ENCODE results near the gene MAU2. TPM values are rescaled to one million over a fixed set of nuclear protein-coding genes. Genes with fewer than 3 reads are reported as not detected.

Gene MAU2
- total RNA-seq, 1 donor from 2014 or later: 37.0 TPM

GRCh38 chr19:19407633-19407930 is 87.0 kb downstream of the MAU2 start:
- H3K79me2 ChIP-seq (ENCODE audit: insufficient read depth, low read length): peaks cover 65% of the 10 kb centered on the region
- no peak overlapping the region for H2AFZ ChIP-seq (ENCODE audit: low read depth, low read length)
- no peak for FAIRE-seq
- peaks cover 28% of the 10 kb centered on the region for H3K4me1 ChIP-seq (ENCODE audit: insufficient read depth, low read length)
- peaks cover 4% of the 10 kb centered on the region for H3K36me3 Mint-ChIP-seq (ENCODE audit: low read depth, unreplicated experiment)
- peaks cover 61% of the 10 kb centered on the region for H3K4me1 Mint-ChIP-seq (ENCODE audit: low read depth, unreplicated experiment)
- H3K36me3 ChIP-seq (ENCODE audit: insufficient read depth, low read length): no peaks in the 10 kb centered on the region
- H4K20me1 ChIP-seq (ENCODE audit: insufficient read depth, low read length): peaks cover 63% of the 10 kb centered on the region
- peak overlapping the region; percentile 91 for H3K4me2 ChIP-seq (ENCODE audit: low read length)
- peak overlapping the region; percentile 80 for H3K4me3 ChIP-seq (ENCODE audit: insufficient read depth, low read depth, low read length)
- no peaks in the 10 kb centered on the region for H3K27me3 ChIP-seq (ENCODE audit: insufficient read depth, low read length)
- peak overlapping the region; percentile 99 for H3K4me3 Mint-ChIP-seq (ENCODE audit: unreplicated experiment)
- no peaks in the 10 kb centered on the region for H3K9me3 Mint-ChIP-seq (ENCODE audit: unreplicated experiment)
- DNase-seq (ENCODE audit: low read depth): no peak
- H3K27ac ChIP-seq (ENCODE audit: low read depth, low read length): peak overlapping the region; percentile 76
- no peaks in the 10 kb centered on the region for H3K27me3 Mint-ChIP-seq (ENCODE audit: low read depth, unreplicated experiment)
- TF ChIP-seq EZH2 (IDR thresholded peaks at IDR 0.05; ENCODE audit: insufficient read depth, low read length) (no peak), CTCF (IDR thresholded peaks at IDR 0.05; ENCODE audit: insufficient read depth, low read depth, low read length) (no peak)
- H3K9me3 ChIP-seq (ENCODE audit: insufficient read depth, low read depth, low read length): no peaks in the 10 kb centered on the region
- peak overlapping the region; percentile 96 for H3K27ac Mint-ChIP-seq (ENCODE audit: unreplicated experiment)
- peak overlapping the region; percentile 92 for H3K9ac ChIP-seq (ENCODE audit: low read length)

Other genes with a start within 250 kb of the MAU2 start
- gene TMEM161A, start 182.4 kb upstream of the MAU2 start, total RNA-seq: 27.2 and 33.8 TPM in 2 replicates
- gene MEF2B, start 150.6 kb upstream of the MAU2 start, total RNA-seq: 0.58 and 1.7 TPM in 2 replicates
- 29.5 and 33.5 TPM in 2 replicates for gene BORCS8, start 128.7 kb upstream of the MAU2 start, total RNA-seq
- 91.1 and 92.5 TPM in 2 replicates for gene RFXANK, start 128.6 kb upstream of the MAU2 start, total RNA-seq
- 4.3 and 5.1 TPM in 2 replicates for gene NR2C2AP, start 117.4 kb upstream of the MAU2 start, total RNA-seq
- gene NCAN, start 108.9 kb upstream of the MAU2 start, total RNA-seq: 0.14 TPM in 1 of 2 replicates, not detected in the other
- gene TM6SF2, start 47.5 kb upstream of the MAU2 start, total RNA-seq: 4.4 and 5.0 TPM in 2 replicates
- 48.5 and 59.1 TPM in 2 replicates for gene SUGP1, start 320 bp upstream of the MAU2 start, total RNA-seq
- gene GATAD2A, start 84.8 kb downstream of the MAU2 start, total RNA-seq: 143 and 163 TPM in 2 replicates
- 1.8 TPM in 2 replicates for gene TSSK6, start 194.7 kb downstream of the MAU2 start, total RNA-seq
- gene NDUFA13, start 195.4 kb downstream of the MAU2 start, total RNA-seq: 311 and 347 TPM in 2 replicates
- 8.1 and 9.8 TPM in 2 replicates for gene YJEFN3, start 208.1 kb downstream of the MAU2 start, total RNA-seq
- 3.9 and 6.0 TPM in 2 replicates for gene CILP2, start 217.4 kb downstream of the MAU2 start, total RNA-seq